HEK293 (cell line): ENCODE measurements around the gene PSEN1.

Experiments
- ZNF843 ChIP-seq: fragments of 450-650 bp; formaldehyde crosslinking; IDR thresholded peaks from 2 replicates; pipeline ENCODE4 v1.5.1; 2016; ENCODE audit warnings: missing biosample characterization, missing genetic modification characterization
- TF ChIP-seq, protein P1 (sequence below): fragments of 450-650 bp; formaldehyde crosslinking; IDR thresholded peaks from 2 replicates; pipeline ENCODE4 v1.5.1; 2016; ENCODE audit warnings: missing biosample characterization, missing genetic modification characterization

DNA sequence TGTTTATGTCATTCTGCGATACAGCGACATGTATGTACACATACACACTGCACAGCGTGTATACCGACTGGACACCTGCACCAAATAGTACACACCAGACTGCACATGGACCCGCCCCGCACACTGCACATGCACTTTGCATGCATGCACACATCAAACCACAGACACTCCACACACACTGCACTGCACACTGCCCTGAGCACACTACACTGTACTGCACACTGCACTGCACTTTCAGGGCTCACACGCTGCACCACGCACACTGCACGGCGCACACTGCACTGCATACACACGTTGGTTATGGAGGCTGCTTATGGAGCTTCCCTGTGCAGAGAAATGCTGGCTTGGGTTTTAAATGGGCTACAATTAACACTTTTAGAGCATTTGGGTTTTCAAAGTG is 102.6 kb downstream of the PSEN1 start:
- TF ChIP-seq, protein P1, sequence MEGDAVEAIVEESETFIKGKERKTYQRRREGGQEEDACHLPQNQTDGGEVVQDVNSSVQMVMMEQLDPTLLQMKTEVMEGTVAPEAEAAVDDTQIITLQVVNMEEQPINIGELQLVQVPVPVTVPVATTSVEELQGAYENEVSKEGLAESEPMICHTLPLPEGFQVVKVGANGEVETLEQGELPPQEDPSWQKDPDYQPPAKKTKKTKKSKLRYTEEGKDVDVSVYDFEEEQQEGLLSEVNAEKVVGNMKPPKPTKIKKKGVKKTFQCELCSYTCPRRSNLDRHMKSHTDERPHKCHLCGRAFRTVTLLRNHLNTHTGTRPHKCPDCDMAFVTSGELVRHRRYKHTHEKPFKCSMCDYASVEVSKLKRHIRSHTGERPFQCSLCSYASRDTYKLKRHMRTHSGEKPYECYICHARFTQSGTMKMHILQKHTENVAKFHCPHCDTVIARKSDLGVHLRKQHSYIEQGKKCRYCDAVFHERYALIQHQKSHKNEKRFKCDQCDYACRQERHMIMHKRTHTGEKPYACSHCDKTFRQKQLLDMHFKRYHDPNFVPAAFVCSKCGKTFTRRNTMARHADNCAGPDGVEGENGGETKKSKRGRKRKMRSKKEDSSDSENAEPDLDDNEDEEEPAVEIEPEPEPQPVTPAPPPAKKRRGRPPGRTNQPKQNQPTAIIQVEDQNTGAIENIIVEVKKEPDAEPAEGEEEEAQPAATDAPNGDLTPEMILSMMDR (tag by site-specific recombination): no peak
- TF ChIP-seq ZNF843 (tag by site-specific recombination): no peak
